K562 (cell line): ENCODE measurements around the gene GMDS.

ENCODE experiments used
- BACH1 ChIP-seq: fragments of 200-800 bp; sonication (Bioruptor generic); IDR thresholded peaks from 2 replicates; pipeline ENCODE4 v1.6.1; 2016; ENCODE audit warnings: missing genetic modification characterization, missing compliant biosample characterization
- COPS2 ChIP-seq: fragments of 450-650 bp; conservative IDR thresholded peaks from 2 replicates; pipeline ENCODE4 v1.6.1; 2016; ENCODE audit warnings: mild to moderate bottlenecking, moderate library complexity
- HCFC1 ChIP-seq: IDR thresholded peaks from 2 replicates; pipeline ENCODE4 v1.6.1; 2012; ENCODE audit warnings: low read depth, low read length, improper control_type of control experiment
- IRF2 ChIP-seq: sonication (generic); formaldehyde crosslinking; IDR thresholded peaks from 2 replicates; pipeline ENCODE4 v1.8.1; 2022; ENCODE audit warnings: mild to moderate bottlenecking, missing genetic modification reagents
- MAX ChIP-seq: sonication (generic); formaldehyde crosslinking; IDR thresholded peaks from 2 replicates; pipeline ENCODE4 v1.9.0; 2022; ENCODE audit warnings: mild to moderate bottlenecking, missing genetic modification reagents
- MEF2A ChIP-seq: IDR thresholded peaks from 2 replicates; pipeline ENCODE4 v1.6.1; 2011; ENCODE audit warnings: low read depth, mild to moderate bottlenecking, low read length, moderate library complexity; ENCODE audit not compliant: control insufficient read depth
- MIER1 ChIP-seq: fragments of 450-650 bp; IDR thresholded peaks from 2 replicates; pipeline ENCODE4 v1.6.1; 2016; ENCODE audit warnings: antibody characterized with exemption, mild to moderate bottlenecking, low read depth
- MLX ChIP-seq, 2 experiments: fragments of 450-650 bp in 1 of 2; sonication (generic) in 1 of 2; formaldehyde crosslinking; conservative IDR thresholded peaks; 2 replicates each; pipeline versions ENCODE4 v1.4.0 to v1.8.1; 2020 to 2022; ENCODE audit warnings: mild to moderate bottlenecking in 1 of 2, missing genetic modification reagents in 1 of 2
- TAF7 ChIP-seq: fragments of 450-650 bp; IDR thresholded peaks from 2 replicates; pipeline ENCODE4 v1.6.1; 2016; ENCODE audit warnings: missing genetic modification characterization, missing compliant biosample characterization
- TBL1XR1 ChIP-seq, 2 experiments: IDR thresholded peaks; 2 replicates each; pipeline ENCODE4 v1.6.1; 2012; ENCODE audit warnings: improper control_type of control experiment in 2 of 2, low read length in 2 of 2, mild to moderate bottlenecking in 1 of 2
- ZNF263 ChIP-seq: sonication (generic); formaldehyde crosslinking; IDR thresholded peaks from 2 replicates; pipeline ENCODE4 v1.8.0; 2022; ENCODE audit warnings: mild to moderate bottlenecking, missing genetic modification reagents, borderline replicate concordance
- TF ChIP-seq, protein P1 (sequence below), 3 experiments: IDR thresholded peaks in 2 of 3; conservative IDR thresholded peaks in 1 of 3; 2 replicates each; pipeline ENCODE4 v1.5.1; 2011 to 2012; ENCODE audit warnings: low read length in 3 of 3, mild to moderate bottlenecking in 3 of 3, control low read depth in 2 of 3, improper control_type of control experiment in 1 of 3, inconsistent platforms in 1 of 3, low read depth in 1 of 3, mixed read lengths in 1 of 3, moderate library complexity in 1 of 3; ENCODE audit not compliant: insufficient read depth in 2 of 3
- TF ChIP-seq, protein P2 (sequence below): sonication (generic); formaldehyde crosslinking; IDR thresholded peaks from 2 replicates; pipeline ENCODE4 v1.8.0; 2022; ENCODE audit warnings: mild to moderate bottlenecking, missing genetic modification reagents

DNA sequence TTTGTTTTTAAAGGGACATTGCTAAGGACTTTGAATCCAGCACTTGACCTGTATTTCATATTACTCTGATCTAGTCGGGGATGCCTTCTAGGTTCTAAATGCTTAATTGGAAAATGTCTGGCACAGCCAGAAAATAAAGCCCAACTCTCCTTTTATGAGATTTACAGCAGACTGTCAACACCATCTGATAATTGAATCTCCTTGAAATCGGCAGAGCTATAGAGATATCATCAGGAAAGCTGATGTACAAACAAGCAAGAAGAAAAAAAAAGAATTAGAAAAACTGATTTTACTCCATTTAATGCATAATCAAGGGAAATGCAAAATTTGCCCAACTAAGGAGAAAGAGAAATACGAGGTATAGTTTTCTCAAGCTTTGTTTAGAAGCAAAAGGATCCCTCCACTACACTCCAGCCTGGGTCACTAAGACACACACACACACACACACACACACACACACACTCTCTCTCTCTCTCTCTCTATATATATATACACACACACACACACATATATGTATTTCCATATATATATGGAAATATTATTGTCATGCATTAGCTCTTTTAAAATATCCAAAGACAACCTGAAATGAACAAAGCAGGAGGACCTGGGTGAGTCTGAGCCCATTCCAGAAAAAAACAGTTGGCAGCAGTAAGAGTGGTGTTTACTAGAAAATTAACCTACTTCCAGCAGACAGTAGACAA lies 645.2 kb downstream of the GMDS start:
- TF ChIP-seq ZNF263 (no peak), MAX (no peak), HCFC1 (no peak), TBL1XR1 (IDR thresholded peaks at IDR 0.05; ENCODE audit: low read length in 2 of 2) (no peak), MEF2A (no peak), COPS2 (no peak), TAF7 (no peak), BACH1 (tag) (no peak), MIER1 (no peak), IRF2 (CRISPR knock-in tag) (no peak), MLX (CRISPR knock-in tag; conservative IDR thresholded peaks at IDR 0.05) (no peak)
- TF ChIP-seq, protein P1, sequence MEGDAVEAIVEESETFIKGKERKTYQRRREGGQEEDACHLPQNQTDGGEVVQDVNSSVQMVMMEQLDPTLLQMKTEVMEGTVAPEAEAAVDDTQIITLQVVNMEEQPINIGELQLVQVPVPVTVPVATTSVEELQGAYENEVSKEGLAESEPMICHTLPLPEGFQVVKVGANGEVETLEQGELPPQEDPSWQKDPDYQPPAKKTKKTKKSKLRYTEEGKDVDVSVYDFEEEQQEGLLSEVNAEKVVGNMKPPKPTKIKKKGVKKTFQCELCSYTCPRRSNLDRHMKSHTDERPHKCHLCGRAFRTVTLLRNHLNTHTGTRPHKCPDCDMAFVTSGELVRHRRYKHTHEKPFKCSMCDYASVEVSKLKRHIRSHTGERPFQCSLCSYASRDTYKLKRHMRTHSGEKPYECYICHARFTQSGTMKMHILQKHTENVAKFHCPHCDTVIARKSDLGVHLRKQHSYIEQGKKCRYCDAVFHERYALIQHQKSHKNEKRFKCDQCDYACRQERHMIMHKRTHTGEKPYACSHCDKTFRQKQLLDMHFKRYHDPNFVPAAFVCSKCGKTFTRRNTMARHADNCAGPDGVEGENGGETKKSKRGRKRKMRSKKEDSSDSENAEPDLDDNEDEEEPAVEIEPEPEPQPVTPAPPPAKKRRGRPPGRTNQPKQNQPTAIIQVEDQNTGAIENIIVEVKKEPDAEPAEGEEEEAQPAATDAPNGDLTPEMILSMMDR (IDR thresholded peaks at IDR 0.05 in 2 of 3, conservative IDR thresholded peaks at IDR 0.05 in 1 of 3; ENCODE audit: insufficient read depth in 2 of 3, low read depth in 1 of 3, low read length in 3 of 3) = no peak
- TF ChIP-seq, protein P2, sequence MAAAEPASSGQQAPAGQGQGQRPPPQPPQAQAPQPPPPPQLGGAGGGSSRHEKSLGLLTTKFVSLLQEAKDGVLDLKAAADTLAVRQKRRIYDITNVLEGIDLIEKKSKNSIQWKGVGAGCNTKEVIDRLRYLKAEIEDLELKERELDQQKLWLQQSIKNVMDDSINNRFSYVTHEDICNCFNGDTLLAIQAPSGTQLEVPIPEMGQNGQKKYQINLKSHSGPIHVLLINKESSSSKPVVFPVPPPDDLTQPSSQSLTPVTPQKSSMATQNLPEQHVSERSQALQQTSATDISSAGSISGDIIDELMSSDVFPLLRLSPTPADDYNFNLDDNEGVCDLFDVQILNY (CRISPR knock-in tag) = no peak
